ENCODE measurements around the gene OR2V2. TPM values are rescaled to one million over a fixed set of nuclear protein-coding genes. Genes with fewer than 3 reads are reported as not detected.

Gene OR2V2
- polyA plus RNA-seq, 1 of the 3 experiments (the other 2 are of a cell fraction), result not detected

- Histone ChIP-seq H3K27me3 (ENCODE audit: insufficient read depth) (no peaks in the 10 kb centered on the region), H3K27ac (ENCODE audit: low read depth in 2 of 2, low read length in 1 of 2) (no peak overlapping the region), H3K4me2 (no peak overlapping the region), H3K9me2 (no peaks in the 10 kb centered on the region), H2AFZ (ENCODE audit: low read depth) (no peak overlapping the region), H4K20me1 (ENCODE audit: insufficient read depth) (no peaks in the 10 kb centered on the region), H3K79me2 (ENCODE audit: insufficient read depth) (no peaks in the 10 kb centered on the region), H3K9ac (no peak overlapping the region), H3K36me3 (replicated peaks in 1 of 2; ENCODE audit: control insufficient read depth in 1 of 2, insufficient read depth in 2 of 2, low read length in 1 of 2) (no peaks in the 10 kb centered on the region), H3K4me1 (ENCODE audit: control insufficient read depth in 1 of 2, insufficient read depth in 2 of 2, low read depth in 1 of 2, low read length in 1 of 2) (peaks cover 0 to 11% of the 10 kb centered on the region in 2 experiments; a peak in 1 of 4 replicates), H3K4me3 (ENCODE audit: low read depth in 2 of 2, low read length in 1 of 2) (no peak overlapping the region), H3K9me3 (no peaks in the 10 kb centered on the region), H3F3A (replicated peaks; ENCODE audit: insufficient read depth) (peaks cover 5% of the 10 kb centered on the region)
- ChIA-PET CTCF (interaction anchor here (0.9 to 1.7 kb wide), 4 partner anchors 9 to 31 kb away, joined by 3 to 5 read pairs (median 4); no protein-coding TSS in a partner anchor), POLR2A (no interaction called here)
- 71% methylated on average over 9 of the region's 9 CpGs for WGBS (ENCODE audit: low lambda C conversion rate)
- TF ChIP-seq EP300 (IDR thresholded peaks at IDR 0.05; ENCODE audit: borderline replicate concordance in 1 of 2, low read depth in 1 of 2, low read length in 1 of 2) (no peak), MAX (IDR thresholded peaks at IDR 0.05; ENCODE audit: low read depth) (no peak), MEF2A (IDR thresholded peaks at IDR 0.05; ENCODE audit: borderline replicate concordance, low read depth) (no peak), YY1 (IDR thresholded peaks at IDR 0.05; ENCODE audit: low read depth) (no peak), RAD21 (IDR thresholded peaks at IDR 0.05; ENCODE audit: low read length) (no peak), ELF1 (IDR thresholded peaks at IDR 0.05) (no peak), CHD2 (IDR thresholded peaks at IDR 0.05; ENCODE audit: low read length, partially characterized antibody) (no peak)
- DNase-seq, result no peak
Measured at GRCh38 chr5:181198905-181199519, 51.6 kb downstream of the OR2V2 start.

- no peak overlapping the region for H3K9ac ChIP-seq
- peaks cover 0 to 8% of the 10 kb centered on the region in 2 experiments; a peak in 1 of 4 replicates for H3K4me1 ChIP-seq (ENCODE audit: control insufficient read depth in 1 of 2, insufficient read depth in 2 of 2, low read depth in 1 of 2, low read length in 1 of 2)
- no peak overlapping the region for H3K27ac ChIP-seq (ENCODE audit: low read depth in 2 of 2, low read length in 1 of 2)
- no peak for TF ChIP-seq ZBTB33 (IDR thresholded peaks at IDR 0.05; ENCODE audit: borderline replicate concordance, low read depth)
- TF ChIP-seq CHD2 (IDR thresholded peaks at IDR 0.05; ENCODE audit: low read length, partially characterized antibody), result no peak
- no peak for TF ChIP-seq USF2 (IDR thresholded peaks at IDR 0.05; ENCODE audit: borderline replicate concordance, low read depth, low read length)
- no peak for TF ChIP-seq FOXJ3 (CRISPR knock-in tag; IDR thresholded peaks at IDR 0.05)
- TF ChIP-seq RCOR1 (IDR thresholded peaks at IDR 0.05; ENCODE audit: low read length), result no peak
- TF ChIP-seq RAD21 (IDR thresholded peaks at IDR 0.05; ENCODE audit: low read length), result no peak
- TF ChIP-seq MAX (IDR thresholded peaks at IDR 0.05; ENCODE audit: low read depth), result no peak
- no peak for TF ChIP-seq USF1 (IDR thresholded peaks at IDR 0.05; ENCODE audit: borderline replicate concordance, low read depth)
- no peak for TF ChIP-seq FOXM1 (IDR thresholded peaks at IDR 0.05; ENCODE audit: low read depth)
- TF ChIP-seq GATA2 (CRISPR knock-in tag; IDR thresholded peaks at IDR 0.05), result no peak
- no peak for TF ChIP-seq PBX3 (IDR thresholded peaks at IDR 0.05)
- TF ChIP-seq IRF3 (IDR thresholded peaks at IDR 0.05; ENCODE audit: low read depth, low read length), result no peak
- TF ChIP-seq SMC3 (IDR thresholded peaks at IDR 0.05; ENCODE audit: low read depth, low read length), result no peak
- no peak for TF ChIP-seq EP300 (IDR thresholded peaks at IDR 0.05; ENCODE audit: borderline replicate concordance in 1 of 2, low read depth in 1 of 2, low read length in 1 of 2)
- TF ChIP-seq TAF1 (IDR thresholded peaks at IDR 0.05; ENCODE audit: borderline replicate concordance, low read depth, low read length), result no peak
- TF ChIP-seq ELF1 (IDR thresholded peaks at IDR 0.05), result no peak
- TF ChIP-seq TCF12 (IDR thresholded peaks at IDR 0.05), result no peak
- peaks cover 5% of the 10 kb centered on the region for H3F3A ChIP-seq (replicated peaks; ENCODE audit: insufficient read depth)
- no peaks in the 10 kb centered on the region for H3K27me3 ChIP-seq (ENCODE audit: insufficient read depth)
- ChIA-PET POLR2A (no interaction called here), CTCF (interaction anchor here (0.8 to 1.6 kb wide), 4 partner anchors 10 to 402 kb away, joined by 3 to 4 read pairs (median 3); no protein-coding TSS in a partner anchor)
- H3K79me2 ChIP-seq (ENCODE audit: insufficient read depth), result no peaks in the 10 kb centered on the region
- no peak overlapping the region for H3K4me3 ChIP-seq (ENCODE audit: low read depth in 2 of 2, low read length in 1 of 2)
- no peaks in the 10 kb centered on the region for H3K9me3 ChIP-seq
- no peak overlapping the region for H2AFZ ChIP-seq (ENCODE audit: low read depth)
- no peaks in the 10 kb centered on the region for H4K20me1 ChIP-seq (ENCODE audit: insufficient read depth)
- H3K4me2 ChIP-seq, result no peak overlapping the region
- no peaks in the 10 kb centered on the region for H3K9me2 ChIP-seq
- DNase-seq, result no peak
- H3K36me3 ChIP-seq (replicated peaks in 1 of 2; ENCODE audit: control insufficient read depth in 1 of 2, insufficient read depth in 2 of 2, low read length in 1 of 2), result no peaks in the 10 kb centered on the region
- WGBS (ENCODE audit: low lambda C conversion rate), result 87% methylated on average over 10 of the region's 12 CpGs
Measured at GRCh38 chr5:181199881-181200638, 52.7 kb downstream of the OR2V2 start.

Data from SK-N-SH (cell line).